ENCODE data around the gene ZGPAT.

ZGPAT gene

GRCh38 chr20:63732118-63733095 is 24.6 kb downstream of the ZGPAT start:
- Histone ChIP-seq H3K4ac (ENCODE audit: low read length) (no peak overlapping the region), H2AFZ (ENCODE audit: low read length) (no peak overlapping the region), H2BK5ac (ENCODE audit: low read length) (no peak overlapping the region), H3K27ac (replicated peaks; ENCODE audit: low read length) (no peak overlapping the region), H2BK15ac (ENCODE audit: low read length) (no peak overlapping the region), H3K27me3 (ENCODE audit: control insufficient read depth in 3 of 3, insufficient read depth in 3 of 3, low read depth in 1 of 3, low read length in 3 of 3) (no peaks in the 10 kb centered on the region), H3K18ac (ENCODE audit: low read length) (no peak overlapping the region), H3K23ac (ENCODE audit: low read depth, low read length, poor library complexity) (no peak overlapping the region), H3K4me1 (ENCODE audit: control insufficient read depth in 2 of 2, insufficient read depth in 1 of 2, low read depth in 1 of 2, low read length in 2 of 2) (peaks cover 0 to 5% of the 10 kb centered on the region in 2 donors), H3K79me1 (ENCODE audit: low read depth, low read length) (peaks cover 24% of the 10 kb centered on the region), H3K14ac (ENCODE audit: low read length) (no peak overlapping the region), H2BK12ac (ENCODE audit: low read length) (no peak overlapping the region), H3K9ac (ENCODE audit: low read depth, low read length, poor library complexity) (peak overlapping the region; percentile 64), H4K8ac (ENCODE audit: low read depth, low read length) (no peak overlapping the region), H3K4me3 (ENCODE audit: low read length in 2 of 2) (peak overlapping the region in 1 of 2 donors; percentile 47), H2BK120ac (ENCODE audit: low read depth, low read length) (no peak overlapping the region), H3K9me3 (replicated peaks in 1 of 2; ENCODE audit: control insufficient read depth in 2 of 2, insufficient read depth in 1 of 2, low read depth in 1 of 2, low read length in 2 of 2) (peaks cover 0 to 3% of the 10 kb centered on the region in 2 donors), H3K36me3 (replicated peaks in 1 of 2; ENCODE audit: control insufficient read depth in 2 of 2, insufficient read depth in 2 of 2, low read length in 2 of 2) (peaks cover 37 to 60% of the 10 kb centered on the region in 2 donors), H3K4me2 (ENCODE audit: insufficient read depth, low read length, poor library complexity, severe bottlenecking) (no peak overlapping the region), H2AK5ac (ENCODE audit: low read depth, low read length) (no peak overlapping the region), H4K91ac (ENCODE audit: low read depth, low read length, poor library complexity) (no peak overlapping the region)
- 100% methylated on average over 3 of the region's 38 CpGs; no CpG with 5 or more reads in 1 of the 2 donors for WGBS, 2 donors (ENCODE audit: extremely low coverage in 2 of 2, insufficient read length in 2 of 2, insufficient replicate concordance in 1 of 2)
- no peak for DNase-seq (ENCODE audit: low spot score)

- no peak for DNase-seq (ENCODE audit: low spot score)
- H2AFZ ChIP-seq (ENCODE audit: low read length), result no peak overlapping the region
These were observed 25.3 kb downstream of the ZGPAT start for GRCh38 chr20:63733117-63733516.

GRCh38 chr20:63733579-63734081 is 25.8 kb downstream of the ZGPAT start:
- no peak for DNase-seq (ENCODE audit: low spot score)
- no CpG with 5 or more reads among the region's 18 CpGs for WGBS, 2 donors (ENCODE audit: extremely low coverage in 2 of 2, insufficient read length in 2 of 2, insufficient replicate concordance in 1 of 2)

More at GRCh38 chr20:63733117-63733516, 25.3 kb downstream of the ZGPAT start:
- Histone ChIP-seq H3K4ac (ENCODE audit: low read length) (no peak overlapping the region), H4K91ac (ENCODE audit: low read depth, low read length, poor library complexity) (no peak overlapping the region), H3K36me3 (replicated peaks in 1 of 2; ENCODE audit: control insufficient read depth in 2 of 2, insufficient read depth in 2 of 2, low read length in 2 of 2) (peaks cover 37 to 60% of the 10 kb centered on the region in 2 donors), H3K23ac (ENCODE audit: low read depth, low read length, poor library complexity) (peak overlapping the region; percentile 85), H3K14ac (ENCODE audit: low read length) (no peak overlapping the region), H4K8ac (ENCODE audit: low read depth, low read length) (no peak overlapping the region), H2BK15ac (ENCODE audit: low read length) (no peak overlapping the region), H2BK12ac (ENCODE audit: low read length) (no peak overlapping the region), H3K27ac (replicated peaks; ENCODE audit: low read length) (no peak overlapping the region), H3K4me3 (ENCODE audit: low read length in 2 of 2) (peak overlapping the region in 1 of 2 donors; percentile 43), H2BK120ac (ENCODE audit: low read depth, low read length) (no peak overlapping the region), H3K9ac (ENCODE audit: low read depth, low read length, poor library complexity) (peak overlapping the region; percentile 64), H2BK5ac (ENCODE audit: low read length) (peak overlapping the region; percentile 60), H3K9me3 (replicated peaks in 1 of 2; ENCODE audit: control insufficient read depth in 2 of 2, insufficient read depth in 1 of 2, low read depth in 1 of 2, low read length in 2 of 2) (peaks cover 0 to 3% of the 10 kb centered on the region in 2 donors), H3K27me3 (ENCODE audit: control insufficient read depth in 3 of 3, insufficient read depth in 3 of 3, low read depth in 1 of 3, low read length in 3 of 3) (no peaks in the 10 kb centered on the region), H3K79me1 (ENCODE audit: low read depth, low read length) (peaks cover 25% of the 10 kb centered on the region), H3K4me2 (ENCODE audit: insufficient read depth, low read length, poor library complexity, severe bottlenecking) (no peak overlapping the region), H3K4me1 (ENCODE audit: control insufficient read depth in 2 of 2, insufficient read depth in 1 of 2, low read depth in 1 of 2, low read length in 2 of 2) (peaks cover 0 to 9% of the 10 kb centered on the region in 2 donors), H3K18ac (ENCODE audit: low read length) (no peak overlapping the region), H2AK5ac (ENCODE audit: low read depth, low read length) (no peak overlapping the region)
- WGBS, 2 donors (ENCODE audit: extremely low coverage in 2 of 2, insufficient read length in 2 of 2, insufficient replicate concordance in 1 of 2), result no CpG with 5 or more reads among the region's 13 CpGs

More at GRCh38 chr20:63733579-63734081, 25.8 kb downstream of the ZGPAT start:
- H3K9ac ChIP-seq (ENCODE audit: low read depth, low read length, poor library complexity), result peak overlapping the region; percentile 4
- no peak overlapping the region for H3K4me3 ChIP-seq (ENCODE audit: low read length in 2 of 2)
- no peak overlapping the region for H2AK5ac ChIP-seq (ENCODE audit: low read depth, low read length)
- no peak overlapping the region for H2BK12ac ChIP-seq (ENCODE audit: low read length)
- no peak overlapping the region for H3K4me2 ChIP-seq (ENCODE audit: insufficient read depth, low read length, poor library complexity, severe bottlenecking)
- H3K9me3 ChIP-seq (replicated peaks in 1 of 2; ENCODE audit: control insufficient read depth in 2 of 2, insufficient read depth in 1 of 2, low read depth in 1 of 2, low read length in 2 of 2), result peaks cover 0 to 3% of the 10 kb centered on the region in 2 donors
- H4K8ac ChIP-seq (ENCODE audit: low read depth, low read length), result peak overlapping the region; percentile 17
- no peak overlapping the region for H3K14ac ChIP-seq (ENCODE audit: low read length)
- no peak overlapping the region for H2BK15ac ChIP-seq (ENCODE audit: low read length)
- peaks cover 4 to 14% of the 10 kb centered on the region in 2 donors for H3K4me1 ChIP-seq (ENCODE audit: control insufficient read depth in 2 of 2, insufficient read depth in 1 of 2, low read depth in 1 of 2, low read length in 2 of 2)
- H3K27ac ChIP-seq (replicated peaks; ENCODE audit: low read length), result no peak overlapping the region
- no peak overlapping the region for H3K4ac ChIP-seq (ENCODE audit: low read length)
- peak overlapping the region; percentile 85 for H3K23ac ChIP-seq (ENCODE audit: low read depth, low read length, poor library complexity)
- no peak overlapping the region for H4K91ac ChIP-seq (ENCODE audit: low read depth, low read length, poor library complexity)
- no peak overlapping the region for H3K18ac ChIP-seq (ENCODE audit: low read length)
- no peak overlapping the region for H2AFZ ChIP-seq (ENCODE audit: low read length)
- peaks cover 36 to 57% of the 10 kb centered on the region in 2 donors for H3K36me3 ChIP-seq (replicated peaks in 1 of 2; ENCODE audit: control insufficient read depth in 2 of 2, insufficient read depth in 2 of 2, low read length in 2 of 2)
- H3K79me1 ChIP-seq (ENCODE audit: low read depth, low read length), result peaks cover 26% of the 10 kb centered on the region
- H2BK5ac ChIP-seq (ENCODE audit: low read length), result no peak overlapping the region
- H2BK120ac ChIP-seq (ENCODE audit: low read depth, low read length), result no peak overlapping the region
- no peaks in the 10 kb centered on the region for H3K27me3 ChIP-seq (ENCODE audit: control insufficient read depth in 3 of 3, insufficient read depth in 3 of 3, low read depth in 1 of 3, low read length in 3 of 3)

Data from neuronal stem cell (in vitro differentiated cells).